ENCODE measurements around the gene SECISBP2. TPM values are rescaled to one million over a fixed set of nuclear protein-coding genes. Genes with fewer than 3 reads are reported as not detected.
"Not testable (repeated sequence)": the region's sequence is repeated elsewhere in the genome, so short reads cannot be mapped to it uniquely, and the experiment has no call there.

Gene SECISBP2
- total and polyA plus RNA-seq, 2 donors from 2014 or later: 27.0 to 59.8 TPM

DNA sequence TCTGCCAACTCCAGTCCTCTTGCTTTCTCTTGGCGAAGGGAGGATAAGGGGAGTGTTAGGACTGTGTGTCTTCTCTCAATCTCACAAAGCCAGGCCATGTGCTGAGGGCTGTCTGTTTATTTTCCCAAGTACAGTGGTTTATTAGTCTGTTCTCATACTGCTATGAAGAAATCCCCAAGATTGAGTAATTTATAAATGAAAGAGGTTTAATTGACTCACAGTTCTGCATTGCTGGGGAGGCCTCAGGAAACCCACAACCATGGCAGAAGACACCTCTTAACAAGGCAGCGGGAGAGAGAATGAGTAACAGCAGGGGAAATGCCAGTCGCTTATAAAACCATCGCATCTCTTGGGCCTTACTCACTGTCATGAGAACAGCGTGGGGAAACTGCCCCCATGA is 43.5 kb upstream of the SECISBP2 start:
- Histone ChIP-seq H3K4me3 (ENCODE audit: low read length in 3 of 3) (no peak overlapping the region), H3K9ac (ENCODE audit: low read length in 3 of 3) (no peak overlapping the region), H3K27ac (ENCODE audit: low read depth in 2 of 2, low read length in 2 of 2) (no peak overlapping the region), H3K4me1 (ENCODE audit: control insufficient read depth in 2 of 3, insufficient read depth in 2 of 3, low read depth in 1 of 3, low read length in 3 of 3) (no peaks in the 10 kb centered on the region), H3K27me3 (ENCODE audit: control insufficient read depth, insufficient read depth, low read length) (no peaks in the 10 kb centered on the region), H3K36me3 (ENCODE audit: control insufficient read depth in 2 of 3, insufficient read depth in 3 of 3, low read length in 3 of 3) (no peaks in the 10 kb centered on the region), H3K9me3 (ENCODE audit: control insufficient read depth in 2 of 3, insufficient read depth in 1 of 3, low read length in 3 of 3) (peaks cover 0 to 6% (median 0%) of the 10 kb centered on the region in 3 donors)
- DNase-seq (no peak), FAIRE-seq (no peak)
- intact Hi-C loops (cut with DNase I): no loop called here
- TF ChIP-seq, protein P1, sequence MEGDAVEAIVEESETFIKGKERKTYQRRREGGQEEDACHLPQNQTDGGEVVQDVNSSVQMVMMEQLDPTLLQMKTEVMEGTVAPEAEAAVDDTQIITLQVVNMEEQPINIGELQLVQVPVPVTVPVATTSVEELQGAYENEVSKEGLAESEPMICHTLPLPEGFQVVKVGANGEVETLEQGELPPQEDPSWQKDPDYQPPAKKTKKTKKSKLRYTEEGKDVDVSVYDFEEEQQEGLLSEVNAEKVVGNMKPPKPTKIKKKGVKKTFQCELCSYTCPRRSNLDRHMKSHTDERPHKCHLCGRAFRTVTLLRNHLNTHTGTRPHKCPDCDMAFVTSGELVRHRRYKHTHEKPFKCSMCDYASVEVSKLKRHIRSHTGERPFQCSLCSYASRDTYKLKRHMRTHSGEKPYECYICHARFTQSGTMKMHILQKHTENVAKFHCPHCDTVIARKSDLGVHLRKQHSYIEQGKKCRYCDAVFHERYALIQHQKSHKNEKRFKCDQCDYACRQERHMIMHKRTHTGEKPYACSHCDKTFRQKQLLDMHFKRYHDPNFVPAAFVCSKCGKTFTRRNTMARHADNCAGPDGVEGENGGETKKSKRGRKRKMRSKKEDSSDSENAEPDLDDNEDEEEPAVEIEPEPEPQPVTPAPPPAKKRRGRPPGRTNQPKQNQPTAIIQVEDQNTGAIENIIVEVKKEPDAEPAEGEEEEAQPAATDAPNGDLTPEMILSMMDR (IDR thresholded peaks at IDR 0.05; ENCODE audit: borderline replicate concordance, extremely low read depth, insufficient read depth): no peak

DNA sequence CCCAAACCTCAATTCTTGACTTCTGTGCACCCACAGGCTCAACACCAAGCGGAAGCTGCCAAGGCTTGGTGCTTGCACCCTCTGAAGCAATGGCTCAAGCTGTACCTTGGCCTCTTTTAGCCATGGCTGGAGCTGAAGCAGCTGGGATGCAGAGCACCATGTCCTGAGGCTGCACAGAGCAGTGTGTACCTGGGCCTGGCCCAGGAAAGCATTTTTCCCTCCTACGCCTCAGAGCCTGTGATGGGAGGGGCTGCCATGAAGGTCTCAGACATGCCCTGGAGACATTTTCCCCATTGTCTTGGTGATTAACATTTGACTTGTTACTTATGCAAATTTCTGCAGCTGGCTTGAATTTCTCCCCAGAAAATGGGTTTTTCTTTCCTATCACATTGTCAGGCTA is 42.3 kb upstream of the SECISBP2 start:
- H3K9ac ChIP-seq (ENCODE audit: low read length in 3 of 3); H3K27ac ChIP-seq (ENCODE audit: low read depth in 2 of 2, low read length in 2 of 2); H3K27me3 ChIP-seq (ENCODE audit: control insufficient read depth, insufficient read depth, low read length); H3K36me3 ChIP-seq (ENCODE audit: control insufficient read depth in 2 of 3, insufficient read depth in 3 of 3, low read length in 3 of 3); FAIRE-seq; H3K4me3 ChIP-seq (ENCODE audit: low read length in 3 of 3); intact Hi-C loops (cut with DNase I); DNase-seq; H3K9me3 ChIP-seq (ENCODE audit: control insufficient read depth in 2 of 3, insufficient read depth in 1 of 3, low read length in 3 of 3); H3K4me1 ChIP-seq (ENCODE audit: control insufficient read depth in 2 of 3, insufficient read depth in 2 of 3, low read depth in 1 of 3, low read length in 3 of 3): not testable (repeated sequence)

- no peak for DNase-seq
- Histone ChIP-seq H3K36me3 (ENCODE audit: control insufficient read depth in 2 of 3, insufficient read depth in 3 of 3, low read length in 3 of 3) (no peaks in the 10 kb centered on the region), H3K4me1 (ENCODE audit: control insufficient read depth in 2 of 3, insufficient read depth in 2 of 3, low read depth in 1 of 3, low read length in 3 of 3) (peaks cover 0 to 2% (median 0%) of the 10 kb centered on the region in 3 donors), H3K4me3 (ENCODE audit: low read length in 3 of 3) (no peak overlapping the region), H3K27me3 (ENCODE audit: control insufficient read depth, insufficient read depth, low read length) (no peaks in the 10 kb centered on the region), H3K9me3 (ENCODE audit: control insufficient read depth in 2 of 3, insufficient read depth in 1 of 3, low read length in 3 of 3) (peaks cover 0 to 6% (median 0%) of the 10 kb centered on the region in 3 donors), H3K27ac (ENCODE audit: low read depth in 2 of 2, low read length in 2 of 2) (no peak overlapping the region), H3K9ac (ENCODE audit: low read length in 3 of 3) (no peak overlapping the region)
- FAIRE-seq: no peak
- TF ChIP-seq, protein P1 (IDR thresholded peaks at IDR 0.05; ENCODE audit: borderline replicate concordance, extremely low read depth, insufficient read depth): no peak
- intact Hi-C loops (cut with DNase I): no loop called here
These were observed 41.3 kb upstream of the SECISBP2 start for GRCh38 chr9:89277043-89277442.

DNA sequence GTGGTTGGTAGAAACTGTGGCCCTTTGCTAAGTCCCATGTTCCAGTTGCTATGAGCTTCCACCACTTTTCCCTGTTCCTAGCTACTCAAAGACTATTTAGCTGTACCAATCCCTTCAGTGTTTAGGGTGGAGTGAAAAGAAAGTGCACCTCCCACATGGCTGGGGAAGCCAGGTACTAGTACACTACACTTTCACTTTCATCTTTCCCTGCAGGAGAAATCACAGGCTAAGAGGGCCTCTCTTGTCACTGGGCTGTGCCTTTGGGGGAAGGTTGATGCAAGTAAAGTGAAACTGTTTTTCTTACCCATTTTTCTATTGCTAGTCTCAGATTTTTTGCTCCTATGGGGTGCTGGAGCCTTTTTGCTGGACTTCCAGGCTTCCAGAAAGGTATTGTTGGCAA is 40.8 kb upstream of the SECISBP2 start:
- Histone ChIP-seq H3K36me3 (ENCODE audit: control insufficient read depth in 2 of 3, insufficient read depth in 3 of 3, low read length in 3 of 3) (no peaks in the 10 kb centered on the region), H3K9ac (ENCODE audit: low read length in 3 of 3) (no peak overlapping the region), H3K27me3 (ENCODE audit: control insufficient read depth, insufficient read depth, low read length) (no peaks in the 10 kb centered on the region), H3K27ac (ENCODE audit: low read depth in 2 of 2, low read length in 2 of 2) (no peak overlapping the region), H3K9me3 (ENCODE audit: control insufficient read depth in 2 of 3, insufficient read depth in 1 of 3, low read length in 3 of 3) (peaks cover 0 to 6% (median 0%) of the 10 kb centered on the region in 3 donors), H3K4me1 (ENCODE audit: control insufficient read depth in 2 of 3, insufficient read depth in 2 of 3, low read depth in 1 of 3, low read length in 3 of 3) (peaks cover 0 to 2% (median 0%) of the 10 kb centered on the region in 3 donors), H3K4me3 (ENCODE audit: low read length in 3 of 3) (no peak overlapping the region)
- intact Hi-C loops (cut with DNase I): no loop called here
- TF ChIP-seq, protein P1 (IDR thresholded peaks at IDR 0.05; ENCODE audit: borderline replicate concordance, extremely low read depth, insufficient read depth): no peak
- DNase-seq (no peak), FAIRE-seq (no peak)
